ENCODE data around the gene DLGAP4.
"Not testable (repeated sequence)": the region's sequence is repeated elsewhere in the genome, so short reads cannot be mapped to it uniquely, and the experiment has no call there.

Gene DLGAP4

DNA sequence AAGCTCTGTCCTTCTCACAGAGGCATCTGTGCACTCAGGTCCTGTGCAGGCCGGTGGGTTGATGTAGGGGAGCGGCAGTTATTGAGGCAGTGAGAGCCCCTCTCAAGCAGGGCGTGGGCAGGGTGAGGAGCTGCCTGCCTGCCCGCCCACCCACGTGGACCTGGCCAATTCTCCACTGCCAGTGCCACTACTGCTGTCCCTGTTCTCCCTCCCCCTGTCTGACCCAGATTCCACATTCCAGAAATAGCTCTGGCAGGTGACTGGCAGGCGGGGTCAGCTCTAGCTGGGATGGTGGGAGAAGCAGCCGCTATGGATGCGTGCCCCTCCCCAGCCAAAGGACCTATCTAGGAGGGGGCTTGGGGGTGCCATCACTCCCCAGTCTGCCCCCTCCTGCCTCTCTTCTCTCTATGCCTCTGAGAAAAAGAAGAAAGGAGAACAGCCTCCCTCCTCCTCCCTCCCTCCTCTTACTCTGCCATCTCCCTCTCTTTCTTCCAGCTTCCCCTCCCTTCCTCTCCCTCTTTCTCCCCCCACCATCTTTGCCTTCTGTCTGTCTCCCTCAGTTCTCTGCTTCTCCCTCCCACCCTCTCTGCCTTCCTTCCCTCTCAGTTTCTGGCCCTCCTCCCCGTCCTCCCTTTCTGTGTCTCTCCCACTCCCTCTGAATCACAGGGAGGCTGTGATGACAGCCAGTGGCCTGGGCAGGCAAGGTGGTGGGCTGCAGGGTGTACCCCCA is 148.7 kb downstream of the DLGAP4 start:
- no peak for DNase-seq (ENCODE audit: low spot score)

DNA sequence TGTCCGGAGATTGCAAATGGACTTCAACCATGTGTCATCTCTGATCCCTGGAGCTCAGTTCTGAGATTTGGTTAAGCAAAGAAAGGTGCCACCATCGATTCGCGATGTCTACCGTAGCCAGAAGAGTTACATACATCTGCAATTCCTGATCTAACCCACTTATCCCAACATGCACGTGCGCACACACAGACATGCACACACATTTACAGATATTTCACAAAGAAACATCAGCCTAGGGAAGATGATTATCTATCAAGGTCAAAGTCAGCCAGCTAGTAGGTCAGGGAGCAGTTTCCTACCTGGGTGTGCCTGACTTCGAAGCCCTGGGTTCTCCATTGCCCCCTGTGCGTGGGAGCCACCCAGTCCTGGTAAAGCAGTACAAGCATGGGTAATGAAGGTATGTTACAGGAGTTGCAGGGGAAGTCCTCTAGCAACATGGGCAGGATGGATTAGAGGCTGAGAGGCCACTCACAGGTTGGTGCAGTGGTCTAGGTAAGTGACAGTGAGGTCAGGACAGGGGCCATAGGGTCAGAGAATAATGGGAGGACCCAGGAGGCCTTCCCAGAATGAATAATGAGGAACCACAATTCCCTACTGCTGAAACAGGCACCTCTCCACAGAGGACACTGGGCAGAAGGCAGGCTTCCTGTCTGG is 150.0 kb downstream of the DLGAP4 start:
- DNase-seq (ENCODE audit: low spot score): no peak

DNA sequence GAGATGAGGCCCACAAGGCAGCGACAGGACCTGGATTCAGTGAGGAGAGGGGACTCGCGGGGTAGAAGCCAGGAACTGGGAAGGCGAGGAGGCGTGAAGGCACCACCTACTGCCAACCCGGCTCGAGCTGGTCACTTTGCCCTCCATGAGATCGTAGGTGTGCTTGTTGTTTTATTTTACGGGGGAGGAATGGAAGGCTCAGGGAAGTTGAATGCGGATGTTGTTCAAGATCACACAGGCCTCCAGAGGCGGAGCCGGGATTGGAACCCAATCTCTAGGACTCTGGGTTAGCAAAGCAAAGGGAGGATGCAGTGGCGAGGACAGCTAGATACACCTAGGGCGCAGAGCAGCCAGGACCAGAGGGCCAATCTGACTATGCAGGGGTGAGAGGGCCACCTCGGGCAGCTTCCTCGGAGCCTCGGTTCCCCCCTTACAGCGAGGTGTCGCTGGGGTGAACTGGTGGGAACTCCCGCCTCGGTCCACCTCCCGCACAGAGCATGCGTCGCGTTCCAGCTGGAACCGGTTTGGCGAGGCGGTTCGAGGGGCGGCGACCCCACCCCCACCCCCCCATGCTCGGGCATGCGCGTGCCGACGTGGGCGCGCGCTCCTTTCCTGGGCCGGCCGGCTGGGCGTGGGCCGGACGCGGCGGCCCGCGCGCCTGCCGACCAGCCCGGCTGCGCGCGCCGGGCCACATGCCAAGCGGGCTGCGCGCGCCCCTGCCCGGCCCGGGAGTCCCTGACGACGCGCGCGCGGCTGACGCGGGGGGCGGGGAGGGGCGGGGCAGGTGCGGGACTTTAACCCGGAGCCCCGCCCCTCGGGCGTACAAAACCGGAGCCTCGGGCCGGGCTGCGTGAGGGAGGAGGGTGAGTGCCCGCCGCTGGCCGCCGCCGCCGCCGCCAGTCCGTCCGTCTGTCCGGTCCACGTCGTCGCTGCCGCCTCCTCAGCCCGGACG is 154.8 kb downstream of the DLGAP4 start:
- peak; percentile 98 for DNase-seq (ENCODE audit: low spot score)

DNA sequence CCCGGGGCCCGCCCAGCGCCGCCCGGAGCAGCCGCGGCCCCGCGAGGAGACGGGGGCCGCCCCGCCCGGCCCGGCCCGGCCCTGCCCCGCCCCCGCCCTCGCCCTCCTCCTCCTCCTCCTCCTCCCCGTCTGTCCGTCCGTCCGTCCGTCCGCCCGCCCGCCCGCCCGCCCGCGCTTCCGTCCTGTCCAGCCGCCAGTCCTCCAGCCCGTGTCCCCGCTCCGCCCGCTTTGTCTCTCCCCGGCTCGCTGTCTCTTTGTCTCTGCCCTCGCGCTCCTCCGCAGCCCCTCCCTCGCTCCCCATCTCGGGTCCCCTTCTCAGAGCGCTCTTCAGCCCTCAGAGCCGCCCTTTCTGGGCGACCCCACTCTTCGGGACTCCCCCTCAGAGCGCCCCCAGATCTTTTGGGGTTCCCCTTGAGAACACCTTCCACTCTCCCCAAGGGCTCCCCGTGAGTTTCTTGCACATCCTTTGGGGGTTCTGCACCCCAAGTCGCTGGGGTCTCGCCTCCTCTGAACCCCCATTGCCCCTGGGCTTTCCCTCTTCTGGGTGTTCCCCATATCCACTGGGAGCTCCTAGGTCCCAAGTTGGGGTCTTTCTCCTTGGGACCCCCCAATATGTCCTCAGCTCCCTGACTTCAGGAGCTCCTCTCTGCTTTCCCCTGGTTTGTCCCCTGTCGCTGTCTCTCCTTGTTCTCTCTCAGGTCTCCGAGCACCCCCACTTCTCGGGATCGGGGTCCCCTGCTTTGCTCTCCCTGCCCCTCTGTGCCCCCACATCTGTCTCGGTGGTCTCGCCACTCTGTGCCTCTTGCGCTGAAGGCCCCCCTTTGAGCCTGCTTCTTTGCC is 155.7 kb downstream of the DLGAP4 start:
- DNase-seq (ENCODE audit: low spot score): peak; percentile 53

DNA sequence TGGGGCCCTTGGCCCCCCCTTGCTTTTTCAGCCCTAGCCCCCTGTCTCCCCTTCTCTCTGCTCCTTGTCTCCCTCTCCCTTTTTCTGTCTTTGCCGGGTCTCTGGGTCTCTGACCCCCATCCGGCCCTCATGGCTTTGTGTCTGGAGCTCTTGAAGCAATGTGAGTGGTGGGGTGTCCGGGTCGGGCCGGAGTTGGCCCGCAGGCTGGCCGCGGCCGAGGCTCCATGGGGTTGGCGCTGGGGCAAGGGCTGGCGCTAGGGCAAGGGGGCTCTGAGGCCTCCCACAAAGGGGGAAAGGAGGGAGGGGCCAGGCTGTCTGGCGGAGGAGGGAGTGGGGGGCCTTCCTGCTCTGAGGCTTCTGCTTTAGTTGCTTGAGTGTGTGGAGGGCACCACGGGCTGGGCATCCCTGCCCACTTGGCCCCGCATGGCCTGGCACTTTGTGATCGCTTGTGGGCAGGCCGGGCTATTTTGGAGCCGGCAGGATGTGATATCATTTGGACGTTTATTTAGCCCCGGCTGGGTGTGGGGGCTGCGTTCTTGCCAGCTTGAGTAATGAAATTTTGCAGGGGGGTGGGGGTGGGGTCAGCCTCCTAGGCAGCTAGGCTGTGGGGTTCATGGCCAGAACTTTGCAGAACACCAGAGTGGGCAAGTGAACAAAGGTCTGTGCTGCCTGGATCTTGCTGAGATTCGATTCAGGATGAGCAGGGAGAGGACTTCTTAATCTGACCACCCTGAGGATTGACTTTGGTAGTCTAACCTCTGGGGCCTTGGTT is 156.5 kb downstream of the DLGAP4 start:
- DNase-seq (ENCODE audit: low spot score): no peak

DNA sequence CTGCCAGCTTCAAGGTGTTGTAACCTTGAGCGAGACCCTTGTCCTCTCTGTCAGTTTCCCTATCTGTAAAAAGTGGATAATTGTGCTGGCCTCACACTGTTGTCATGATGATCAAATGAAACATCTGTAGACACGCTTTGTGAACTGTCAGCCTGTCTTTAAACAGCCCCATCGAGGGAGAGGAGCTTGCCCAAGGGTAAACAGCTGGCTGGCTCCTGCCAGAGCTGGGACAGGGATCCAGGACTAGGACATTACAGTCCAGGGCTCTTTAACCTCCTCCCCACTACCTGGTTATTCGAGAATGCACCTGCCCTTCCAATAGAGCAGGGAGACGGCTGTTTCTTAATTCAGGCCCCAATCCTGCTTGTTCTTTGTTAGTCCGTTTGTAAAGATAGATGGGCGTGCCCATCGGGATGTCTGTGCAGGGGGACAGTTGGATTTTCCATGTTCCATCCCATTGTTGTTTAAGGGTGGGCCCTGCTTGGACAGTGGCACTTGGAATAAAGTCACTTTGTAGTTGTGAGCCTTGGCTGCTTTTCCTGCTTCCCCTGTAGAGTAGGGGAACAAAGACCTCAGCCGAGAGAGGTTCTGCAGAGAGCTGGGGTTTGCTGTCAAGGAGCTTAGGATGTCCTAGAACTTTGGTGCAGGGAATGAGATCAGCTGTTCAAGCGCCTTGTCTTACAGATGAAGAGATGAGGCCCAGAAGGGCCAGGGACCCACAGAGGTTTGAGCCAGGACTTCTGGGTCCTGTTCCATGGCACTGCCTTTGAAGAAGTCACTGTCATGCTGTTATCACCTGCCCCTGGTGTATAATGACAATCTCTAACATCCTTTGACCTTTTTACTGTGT is 157.3 kb downstream of the DLGAP4 start:
- DNase-seq (ENCODE audit: low spot score): no peak

DNA sequence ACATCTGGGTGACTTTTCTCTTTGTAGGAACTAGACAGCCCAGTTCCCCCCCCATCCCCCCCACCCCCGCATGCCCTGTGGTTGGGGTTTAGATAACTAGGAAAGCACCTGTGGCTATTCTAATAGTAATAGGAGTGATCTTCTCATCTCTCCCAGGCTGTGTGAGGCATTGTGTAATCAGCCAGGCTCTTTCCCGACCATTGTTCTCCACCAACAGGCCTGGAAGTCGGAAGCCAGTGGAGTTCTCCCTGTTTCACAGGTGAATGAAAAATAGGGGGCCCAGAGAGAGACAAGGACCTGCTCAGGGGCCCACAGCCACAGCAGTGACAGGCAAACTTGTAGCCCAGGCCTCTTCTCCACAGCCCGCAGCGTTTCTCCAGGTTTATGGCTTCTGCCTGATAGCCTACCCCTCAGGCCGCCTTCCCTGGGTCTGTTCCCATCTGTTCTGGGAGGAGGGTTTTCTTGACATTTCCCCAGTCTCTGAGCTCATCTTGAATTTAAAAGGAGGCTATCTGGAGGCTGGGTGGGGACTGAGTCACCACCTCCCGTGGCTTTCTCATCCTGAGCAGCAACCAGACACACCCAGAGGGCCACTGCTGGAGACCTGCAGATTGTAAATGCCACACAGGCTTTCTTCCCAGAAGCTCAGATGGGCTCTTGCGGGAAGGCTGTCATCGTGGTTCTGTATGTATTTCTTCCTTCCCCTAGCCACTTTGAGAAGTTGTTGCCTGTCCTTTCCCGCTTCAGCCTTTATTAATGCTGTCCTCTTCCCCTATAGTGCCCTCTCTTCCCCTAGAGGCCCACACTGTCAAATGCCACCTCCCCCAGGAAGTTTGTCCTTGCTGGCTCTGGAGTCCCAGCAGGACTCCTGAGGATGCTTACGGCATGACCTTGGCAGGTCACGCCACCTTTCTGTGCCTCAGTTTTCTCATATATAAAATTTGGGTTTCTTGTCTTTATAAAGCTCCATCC is 159.3 kb downstream of the DLGAP4 start:
- DNase-seq (ENCODE audit: low spot score): peak; percentile 48

DNA sequence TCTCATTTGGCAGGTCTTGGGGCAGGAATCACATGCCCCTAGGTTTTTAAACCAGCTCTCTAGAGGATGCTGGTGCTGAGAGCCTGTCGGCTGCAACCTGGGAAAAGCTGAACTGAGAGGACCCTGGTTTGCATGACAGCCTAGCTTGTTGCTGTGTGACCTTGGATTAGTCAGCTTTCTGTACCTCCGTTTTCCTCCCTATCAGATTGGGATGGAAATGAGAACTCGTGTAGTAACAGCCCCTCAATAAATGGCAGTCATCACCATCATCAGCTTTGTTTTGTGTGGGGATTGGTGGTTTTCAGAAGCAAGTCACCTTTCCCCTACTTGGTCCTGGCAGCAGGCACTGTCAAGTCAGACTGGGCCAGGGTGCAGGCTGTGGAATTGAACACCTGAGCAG is 159.9 kb downstream of the DLGAP4 start:
- no peak for DNase-seq (ENCODE audit: low spot score)

DNA sequence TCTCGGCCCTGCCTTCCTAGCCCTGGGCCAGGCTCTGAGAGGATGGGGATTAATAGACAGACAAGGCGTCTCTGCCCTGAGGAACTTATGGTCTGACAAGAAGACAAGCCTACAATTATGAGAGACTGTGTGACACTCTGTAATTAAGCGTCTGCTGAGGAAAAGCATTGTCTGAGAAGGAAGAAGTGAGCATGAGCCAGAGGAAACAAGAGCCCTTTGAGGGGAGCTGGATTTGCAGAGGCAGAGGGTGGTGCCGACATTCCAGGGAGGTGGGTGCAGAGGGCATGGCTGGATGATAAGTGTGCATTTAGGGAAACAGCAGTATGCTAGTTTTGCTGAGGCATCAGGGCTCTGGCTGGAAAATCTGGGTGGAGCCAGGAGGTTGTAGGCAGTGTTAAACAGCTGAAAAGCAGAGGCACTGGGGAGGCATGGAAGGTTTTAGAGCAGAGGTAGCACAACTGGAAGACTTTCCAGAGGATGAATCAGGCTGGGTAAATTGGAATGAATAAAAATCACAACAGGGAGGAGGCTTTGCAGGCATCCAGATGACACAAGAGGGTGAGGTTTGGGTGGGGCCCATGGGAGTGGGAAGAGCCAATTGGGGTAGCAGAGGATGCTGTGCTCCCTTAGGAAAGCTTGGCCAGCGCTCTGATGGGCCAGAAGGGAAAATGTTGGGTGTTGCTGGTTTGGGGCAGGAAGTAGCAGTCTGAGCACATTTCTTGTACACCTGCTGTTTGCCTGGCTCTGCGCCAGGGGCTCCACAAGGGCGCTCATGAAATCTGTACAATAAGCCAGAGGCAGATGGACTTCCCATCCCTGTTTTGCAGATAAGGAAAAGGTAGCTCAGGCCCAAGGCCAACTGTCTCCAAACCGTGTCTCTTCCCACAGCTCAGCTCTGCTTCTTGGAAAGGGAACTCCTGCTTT is 161.2 kb downstream of the DLGAP4 start:
- no peak for DNase-seq (ENCODE audit: low spot score)

DNA sequence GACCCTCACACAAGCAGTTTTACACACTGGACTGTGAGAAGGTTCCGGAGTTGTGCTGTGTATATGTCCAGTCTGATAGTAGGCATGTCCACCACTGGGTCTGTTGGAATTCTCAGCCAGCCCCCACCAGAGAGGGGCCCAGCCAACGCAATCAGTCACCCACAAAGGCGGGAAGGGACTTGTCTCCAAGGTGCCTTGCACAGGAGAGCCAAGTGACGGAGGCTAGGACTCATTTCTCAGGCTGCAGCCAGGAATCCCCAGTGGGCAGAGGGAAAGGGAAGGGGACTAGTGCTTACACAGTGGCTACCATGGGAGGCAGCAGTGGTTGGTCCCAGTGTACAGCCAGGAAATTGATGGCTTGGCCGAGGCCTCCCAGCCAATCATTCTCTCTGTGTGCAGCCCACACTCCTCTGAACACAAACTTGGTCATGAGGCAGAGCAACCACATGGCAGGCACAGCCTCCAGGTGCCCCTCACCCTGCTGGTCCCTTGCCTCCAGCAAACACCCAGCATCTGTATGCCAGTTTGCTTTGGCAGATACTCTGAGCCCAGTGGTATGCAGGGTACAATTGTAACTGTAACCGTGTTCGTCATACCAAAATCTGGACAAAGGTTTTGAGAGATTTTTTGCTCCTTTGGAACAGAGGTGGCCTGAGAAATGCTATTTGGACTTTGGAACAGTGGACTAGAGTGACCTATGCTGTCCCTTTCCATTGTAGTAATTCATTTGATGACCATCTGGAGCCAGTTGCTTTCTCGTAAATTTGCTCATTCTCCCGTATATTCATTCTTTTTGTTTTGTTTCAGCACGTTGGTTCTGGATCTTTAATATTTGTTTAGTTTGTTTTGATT is 162.2 kb downstream of the DLGAP4 start:
- DNase-seq (ENCODE audit: low spot score): peak; percentile 66

DNA sequence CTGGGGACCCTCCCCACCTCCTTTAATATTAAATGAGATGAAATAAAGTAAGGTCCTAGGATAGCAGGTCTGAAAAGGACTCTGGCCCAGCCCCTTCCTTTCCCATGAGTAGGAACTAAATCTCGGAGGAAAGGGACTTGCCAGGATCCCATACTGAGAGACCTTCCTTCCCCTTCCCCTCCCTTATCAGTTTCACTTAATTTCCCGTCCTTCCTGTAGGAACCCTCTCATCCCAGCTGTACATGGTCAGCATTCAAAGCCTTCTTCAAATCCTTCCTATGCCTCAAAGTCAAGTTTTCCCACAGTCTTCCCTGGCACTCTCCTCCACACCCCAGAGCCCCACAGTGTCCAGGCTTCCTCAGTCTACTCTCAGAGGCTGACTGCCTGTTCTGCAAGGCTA is 163.8 kb downstream of the DLGAP4 start:
- no peak for DNase-seq (ENCODE audit: low spot score)

DNA sequence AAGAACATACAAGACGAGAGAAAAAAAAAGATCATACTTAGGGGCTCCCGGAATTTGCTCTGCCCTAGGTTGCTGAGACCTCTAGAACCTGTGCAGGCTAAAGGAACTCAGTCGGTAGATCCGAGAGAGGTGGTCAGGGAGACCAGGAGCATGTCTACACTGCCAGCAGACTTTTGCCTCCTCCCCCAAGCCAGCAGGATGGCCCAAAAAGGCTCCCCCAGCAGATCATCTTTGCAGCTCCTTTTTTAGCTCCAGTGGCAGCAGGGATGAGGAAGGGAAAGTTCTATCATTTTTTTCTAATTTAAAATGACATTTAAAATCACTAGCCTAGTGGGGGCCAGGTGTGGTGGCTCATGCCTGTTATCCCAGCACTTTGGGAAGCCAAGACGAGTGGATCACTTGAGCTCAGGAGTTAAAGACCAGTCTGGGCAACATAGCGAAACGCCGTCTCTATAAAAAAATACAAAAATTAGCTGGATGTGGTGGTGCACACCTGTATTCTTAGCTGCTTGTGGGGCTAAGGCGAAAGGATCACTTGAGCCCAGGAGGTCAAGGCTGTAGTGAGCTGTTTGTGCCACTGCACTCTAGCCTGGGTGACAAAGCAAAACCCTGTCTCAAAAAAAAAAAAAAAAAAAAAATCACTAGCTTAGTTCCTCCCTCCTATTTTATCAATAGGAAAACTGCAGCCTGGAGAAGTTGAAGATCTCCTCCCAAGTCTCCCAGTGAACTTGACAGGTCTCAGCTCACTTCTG is 165.9 kb downstream of the DLGAP4 start:
- no peak for DNase-seq (ENCODE audit: low spot score)

DNA sequence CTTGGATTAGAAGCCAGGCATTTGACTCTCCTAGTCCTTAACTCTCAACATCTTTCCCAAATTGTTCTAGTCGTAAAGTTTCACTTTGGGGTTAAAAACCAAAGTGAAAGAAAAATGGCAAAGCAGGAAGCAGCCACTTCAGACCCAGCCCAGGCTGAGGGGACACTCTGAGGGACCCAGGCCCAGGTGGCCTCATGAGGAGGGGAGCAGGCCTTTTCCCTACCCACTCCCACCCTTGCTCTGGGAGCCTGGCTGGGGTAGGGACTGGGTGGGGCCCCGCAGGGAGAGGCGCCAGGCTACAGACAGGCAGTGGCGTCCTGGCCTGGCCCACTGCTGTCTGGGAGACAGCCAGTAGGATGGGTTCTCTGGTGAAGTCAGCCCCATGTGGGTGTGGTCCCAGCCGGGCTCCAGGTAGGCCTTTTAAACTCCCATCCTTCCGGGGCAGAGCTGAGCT is 166.5 kb downstream of the DLGAP4 start:
- no peak for DNase-seq (ENCODE audit: low spot score)

DNA sequence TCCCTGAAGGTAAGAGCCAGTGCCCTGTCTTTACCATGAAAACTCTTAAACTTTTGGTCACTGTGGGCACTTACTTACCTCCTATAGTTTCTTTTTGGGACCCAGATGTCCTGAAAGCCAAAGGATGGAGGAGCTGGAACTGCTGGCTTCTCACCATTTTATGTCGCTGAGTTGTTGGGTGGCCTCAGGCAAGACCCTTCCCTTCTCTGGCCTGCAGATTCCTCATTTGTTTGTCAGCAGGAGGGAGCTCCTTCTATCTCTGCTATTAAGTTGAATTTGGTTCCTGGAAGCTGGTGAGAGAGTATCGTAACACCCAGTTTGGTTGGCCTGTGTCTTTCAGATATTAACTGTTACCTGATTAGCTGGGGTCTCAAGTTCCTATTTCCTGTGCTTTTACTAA is 167.0 kb downstream of the DLGAP4 start:
- DNase-seq (ENCODE audit: low spot score): no peak

DNA sequence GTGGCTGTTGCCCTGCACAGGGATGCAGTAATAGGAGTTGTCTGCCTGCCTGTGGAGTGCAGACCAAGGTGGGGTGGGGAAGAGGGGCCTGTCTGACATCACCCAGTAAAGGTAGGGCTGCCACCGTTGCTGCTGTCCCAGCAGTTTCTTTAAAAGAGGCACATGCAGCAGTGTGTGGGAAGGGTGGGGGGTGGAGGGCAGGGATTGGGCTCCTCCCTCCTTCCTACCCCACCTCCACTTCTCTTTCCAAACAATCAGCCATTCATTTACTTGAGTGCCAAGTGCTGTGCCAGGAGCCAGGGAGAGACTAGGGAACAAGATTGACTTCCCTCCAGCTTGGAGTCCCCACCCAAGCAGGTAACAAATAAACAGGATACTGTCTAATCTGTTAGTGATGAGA is 168.4 kb downstream of the DLGAP4 start:
- no peak for DNase-seq (ENCODE audit: low spot score)

DNA sequence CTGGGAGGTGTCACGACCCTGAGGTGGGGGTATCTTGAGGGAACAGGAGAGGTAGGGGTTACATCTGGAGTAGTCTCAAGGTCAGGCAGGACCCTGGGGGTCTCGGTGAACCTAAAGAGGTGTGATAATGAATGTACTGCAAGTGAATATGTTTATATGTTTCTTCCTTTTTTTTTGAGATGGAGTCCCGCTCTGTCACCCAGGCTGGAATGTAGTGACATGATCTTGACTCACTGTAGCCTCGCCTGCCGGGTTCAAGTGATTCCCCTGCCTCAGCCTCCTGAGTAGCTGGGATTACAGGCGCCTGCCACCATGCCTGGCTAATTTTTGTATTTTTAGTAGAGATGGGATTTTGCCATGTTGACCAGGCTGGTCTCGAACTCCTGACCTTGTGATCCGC is 168.9 kb downstream of the DLGAP4 start:
- DNase-seq (ENCODE audit: low spot score): not testable (repeated sequence)

All from HuH-7 (cell line).